Stimulated activated CD4-positive, alpha-beta T cell treated with anti-CD3 and anti-CD28 coated beads, Interleukin-15, amount 100 ng/mL, for 24 hours (primary cell): Measurements from ENCODE around the gene LDB3.
A peak's percentile ranks its signal among the peaks of the same experiment; 100 is the strongest.
"Not testable (repeated sequence)": the region's sequence is repeated elsewhere in the genome, so short reads cannot be mapped to it uniquely, and the experiment has no call there.

Experiments used
- DNase-seq: peaks from one replicate; pipeline ENCODE4 v3.0.0-alpha.2; 2020

The LDB3 gene

DNA sequence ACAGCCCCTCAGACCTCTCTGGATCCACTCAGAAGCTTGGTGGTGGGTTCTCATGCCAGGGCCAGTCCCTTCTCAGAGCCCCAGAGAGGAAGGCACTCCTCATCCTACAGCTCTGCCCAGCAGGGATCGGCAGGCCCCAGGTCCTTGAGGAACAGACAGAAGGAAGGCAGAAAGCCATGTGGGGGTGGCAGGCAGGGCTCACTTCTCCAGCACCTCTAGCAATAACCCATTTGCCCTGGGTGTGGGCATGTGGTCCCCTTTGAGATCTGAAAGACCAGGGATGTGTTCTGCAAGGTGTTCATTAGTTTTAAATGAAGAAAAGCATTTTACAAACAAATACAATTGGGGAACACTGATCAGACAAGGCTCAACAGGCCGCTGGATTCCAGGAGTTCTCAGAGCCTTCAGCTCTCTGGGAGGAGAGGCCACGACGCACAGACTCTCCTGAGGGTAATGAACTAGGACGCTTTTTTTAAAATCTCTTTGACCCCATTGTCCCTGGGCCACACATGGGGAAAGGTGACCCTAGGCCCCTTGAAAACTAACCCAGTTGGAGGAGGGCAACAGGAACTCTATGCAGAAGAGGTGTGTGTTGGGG is 40.6 kb downstream of the LDB3 start:
- no peak for DNase-seq

DNA sequence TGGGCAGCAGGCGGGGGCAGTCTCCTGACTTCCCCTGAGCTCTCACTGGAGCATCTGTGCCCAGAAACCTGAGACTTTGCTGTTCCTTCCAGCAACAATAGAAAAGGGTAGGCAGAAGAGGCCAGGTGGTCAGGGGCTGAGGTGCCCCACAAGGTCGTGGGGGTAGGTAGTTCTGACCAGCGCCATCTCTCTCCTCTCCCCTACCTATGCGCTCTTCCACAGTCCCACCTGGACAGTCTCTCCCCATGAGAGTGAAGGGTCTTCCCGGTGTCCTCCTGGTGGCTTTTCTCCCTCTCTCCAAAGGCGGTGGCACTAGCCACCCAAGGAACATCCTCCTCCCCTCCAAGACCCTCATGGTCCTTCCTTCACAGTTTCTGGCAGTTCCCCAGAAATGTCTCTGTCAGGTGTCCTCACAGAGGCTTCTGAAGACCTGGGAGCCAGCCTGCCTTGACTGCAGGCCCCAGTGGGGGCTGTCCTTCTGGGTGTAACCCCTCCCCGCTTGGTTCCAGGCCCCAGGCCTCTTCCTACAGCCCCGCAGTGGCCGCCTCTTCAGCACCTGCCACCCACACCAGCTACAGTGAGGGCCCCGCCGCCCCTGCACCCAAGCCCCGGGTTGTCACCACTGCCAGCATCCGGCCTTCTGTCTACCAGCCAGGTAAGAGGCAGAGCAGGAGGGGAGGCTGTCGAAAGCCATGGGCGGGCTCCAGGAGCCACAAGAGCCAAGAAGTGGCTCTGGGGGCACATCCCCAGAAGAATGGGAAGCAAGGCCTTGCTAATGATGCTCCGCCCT is 41.3 kb downstream of the LDB3 start:
- DNase-seq: no peak

DNA sequence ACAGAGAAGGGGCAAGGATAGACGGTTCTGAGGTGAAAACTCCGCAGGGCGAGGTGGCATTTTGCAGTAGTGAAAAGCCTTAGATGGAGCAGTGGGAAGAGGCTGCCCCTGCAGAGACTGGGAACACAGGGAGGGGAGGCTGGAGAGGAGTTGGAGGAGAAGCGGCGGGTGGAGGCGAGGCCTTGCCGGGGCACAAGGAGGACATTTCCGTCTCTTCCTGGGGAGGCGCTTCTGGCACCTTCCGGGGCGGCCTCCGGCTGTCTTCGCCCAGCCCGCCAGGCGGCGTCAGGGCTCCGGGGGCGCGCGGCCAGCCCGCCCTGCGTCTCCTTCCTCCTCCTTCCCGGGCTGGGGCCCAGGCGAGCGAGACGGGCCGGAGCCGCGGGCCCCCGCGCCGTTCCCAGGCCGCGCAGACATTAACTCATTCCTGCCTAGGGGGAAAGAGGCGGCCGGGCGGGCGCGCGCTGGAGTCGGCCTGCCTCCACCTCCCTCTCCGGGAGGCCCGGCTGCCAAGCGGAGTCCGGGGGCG is 42.7 kb downstream of the LDB3 start:
- DNase-seq: peak; percentile 87

DNA sequence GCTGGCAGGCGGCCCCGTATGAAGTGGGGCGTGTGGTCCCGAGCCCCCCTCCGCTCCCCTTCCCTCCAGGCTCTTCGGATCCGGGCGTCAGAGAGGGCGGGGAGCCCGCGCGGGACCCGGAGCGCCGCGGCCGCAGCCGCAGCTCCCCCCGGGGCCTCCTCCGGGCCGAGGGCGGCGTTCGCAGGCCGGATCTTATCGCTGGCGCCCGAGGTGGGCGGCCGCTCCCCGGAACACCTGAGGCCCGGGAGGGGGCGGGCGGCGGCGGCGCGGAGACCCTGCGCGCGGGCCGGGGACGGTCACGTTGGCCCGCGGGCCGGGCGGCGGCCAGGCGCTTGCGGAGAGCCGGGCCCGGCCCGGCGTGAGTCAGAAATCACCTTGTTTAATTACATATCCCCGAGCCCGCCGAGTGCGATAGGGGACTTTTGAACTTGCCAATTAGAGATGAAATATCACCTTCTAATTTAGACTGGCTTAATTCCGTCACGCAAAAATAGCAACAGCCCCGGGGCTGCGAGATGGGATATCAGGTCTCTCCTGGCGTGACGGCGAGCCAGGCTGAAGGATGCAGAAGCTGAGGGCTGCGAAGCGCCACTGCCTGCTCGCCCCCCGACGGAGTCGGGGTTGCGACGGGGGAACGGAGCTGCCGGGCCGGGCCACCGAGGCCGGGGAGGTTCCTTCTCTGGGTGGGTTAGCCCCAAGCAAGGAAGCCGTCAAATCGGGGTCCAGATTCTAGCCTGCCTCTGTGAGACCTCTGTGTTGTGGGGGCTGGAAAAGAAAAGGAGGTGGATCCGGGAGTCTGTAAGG is 43.4 kb downstream of the LDB3 start:
- DNase-seq: peak; percentile 68

DNA sequence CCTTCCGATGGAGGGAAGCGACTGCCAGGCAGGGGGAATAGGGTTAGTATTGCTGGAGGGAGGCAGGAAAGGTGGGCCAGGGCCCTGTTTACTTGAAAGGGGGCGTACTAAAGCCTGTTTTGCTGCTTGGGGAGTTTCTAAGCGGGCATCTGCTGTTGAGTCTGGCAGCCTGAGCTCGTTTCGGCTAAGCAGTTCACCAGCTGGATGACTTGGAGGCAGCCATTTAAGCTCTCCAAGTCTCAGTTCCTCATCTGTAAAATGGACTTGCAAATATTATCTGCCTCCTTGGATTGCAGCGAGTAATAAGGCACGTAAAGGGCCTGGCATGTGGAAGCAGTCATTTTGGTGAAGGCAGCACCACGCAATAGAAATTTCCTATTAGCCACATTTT is 44.0 kb downstream of the LDB3 start:
- DNase-seq: no peak

DNA sequence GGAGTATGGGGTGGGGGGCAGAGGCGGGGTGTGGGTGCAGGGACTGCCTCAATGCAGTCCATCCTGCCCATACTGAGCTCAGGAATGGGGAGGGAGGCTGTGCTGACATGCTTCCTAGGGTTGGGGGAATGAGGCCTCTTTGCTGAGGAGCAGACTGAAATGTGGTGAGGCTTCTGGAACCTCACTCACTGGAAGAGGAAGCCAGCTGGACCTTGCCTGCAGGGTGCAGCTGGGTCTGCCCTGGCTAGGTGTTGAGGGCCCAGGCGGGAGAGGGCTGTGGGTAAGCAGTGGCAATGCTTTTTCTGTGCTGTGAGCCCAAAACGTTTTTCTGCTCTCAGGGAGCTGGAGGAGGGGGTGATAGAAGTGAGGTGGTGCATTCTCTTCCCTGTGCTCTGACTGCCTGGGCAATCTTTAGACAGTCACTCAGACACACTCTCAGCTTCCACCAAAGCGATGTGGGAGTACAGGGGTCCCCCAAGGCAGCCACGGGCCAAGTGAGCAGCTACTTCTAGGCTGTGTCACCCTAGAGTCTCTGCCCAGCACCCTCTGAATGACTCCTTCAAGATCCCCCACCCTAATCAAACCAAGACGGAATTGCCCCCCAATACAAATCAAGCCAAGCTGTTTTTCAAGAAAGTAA is 47.0 kb downstream of the LDB3 start:
- no peak for DNase-seq

DNA sequence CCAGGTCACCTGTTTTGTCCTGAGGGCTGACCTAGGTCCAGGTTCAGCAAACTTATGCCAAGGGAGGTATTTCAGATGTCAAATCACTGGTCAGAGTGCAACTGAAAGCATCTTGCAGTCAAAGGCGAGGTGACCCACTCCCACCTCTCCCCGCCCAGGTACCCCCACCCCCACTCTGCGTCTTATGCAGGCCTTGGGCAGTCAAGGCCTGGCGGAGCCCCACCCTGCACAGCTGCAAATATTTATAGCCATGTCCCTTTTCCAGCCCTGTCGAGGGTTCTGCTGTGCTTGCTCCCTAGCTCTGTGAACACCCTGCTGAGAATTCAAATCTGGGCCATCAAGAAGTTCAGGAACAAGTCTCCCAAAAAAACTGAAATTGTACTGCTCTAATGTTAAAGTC is 47.5 kb downstream of the LDB3 start:
- no peak for DNase-seq

DNA sequence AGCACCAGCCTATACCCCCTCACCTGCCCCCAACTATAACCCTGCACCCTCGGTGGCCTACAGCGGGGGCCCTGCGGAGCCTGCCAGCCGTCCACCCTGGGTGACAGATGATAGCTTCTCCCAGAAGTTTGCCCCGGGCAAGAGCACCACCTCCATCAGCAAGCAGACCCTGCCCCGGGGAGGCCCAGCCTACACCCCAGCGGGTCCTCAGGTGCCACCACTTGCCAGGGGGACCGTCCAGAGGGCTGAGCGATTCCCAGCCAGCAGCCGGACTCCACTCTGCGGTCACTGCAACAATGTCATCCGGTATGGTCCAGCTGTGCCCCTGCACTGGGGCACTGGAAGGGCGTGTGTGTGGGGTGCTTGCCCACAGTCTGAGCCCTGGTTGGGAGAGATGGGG is 48.2 kb downstream of the LDB3 start:
- no peak for DNase-seq

DNA sequence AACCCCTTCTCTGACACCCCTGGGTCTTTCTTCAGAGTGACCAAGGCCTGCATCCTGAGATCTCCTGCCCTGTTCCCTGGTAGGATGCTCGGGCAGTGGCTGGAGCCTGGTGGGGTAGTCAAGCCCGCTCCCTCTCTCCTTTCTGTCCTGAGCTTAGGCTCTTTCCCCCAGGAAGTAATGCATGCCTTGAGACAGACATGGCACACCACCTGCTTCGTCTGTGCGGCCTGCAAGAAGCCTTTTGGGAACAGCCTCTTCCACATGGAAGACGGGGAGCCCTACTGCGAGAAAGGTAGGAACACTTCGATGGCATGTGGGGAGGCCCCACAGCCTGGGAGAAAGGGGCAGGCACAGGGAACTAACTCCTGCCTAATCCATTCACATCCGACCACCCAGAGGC is 50.2 kb downstream of the LDB3 start:
- no peak for DNase-seq

DNA sequence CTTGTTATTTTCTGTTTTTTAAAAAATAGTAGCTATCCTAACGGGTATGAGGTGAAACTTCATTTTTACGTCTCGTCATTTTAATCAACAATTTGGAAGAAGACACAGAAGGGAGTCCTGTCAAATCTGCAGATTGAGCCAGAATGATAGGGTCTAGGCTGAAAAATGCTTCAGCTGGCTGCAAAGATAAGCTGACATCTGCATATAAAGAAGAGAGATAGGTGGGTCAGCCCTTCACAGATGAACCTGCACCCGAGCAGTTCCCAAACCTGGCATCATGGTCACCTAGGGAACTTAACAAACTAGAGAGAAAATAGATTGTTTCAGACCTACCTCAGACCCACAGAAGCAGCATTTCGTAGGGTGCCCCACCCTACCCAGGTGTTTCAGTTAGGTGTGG is 52.9 kb downstream of the LDB3 start:
- no peak for DNase-seq

DNA sequence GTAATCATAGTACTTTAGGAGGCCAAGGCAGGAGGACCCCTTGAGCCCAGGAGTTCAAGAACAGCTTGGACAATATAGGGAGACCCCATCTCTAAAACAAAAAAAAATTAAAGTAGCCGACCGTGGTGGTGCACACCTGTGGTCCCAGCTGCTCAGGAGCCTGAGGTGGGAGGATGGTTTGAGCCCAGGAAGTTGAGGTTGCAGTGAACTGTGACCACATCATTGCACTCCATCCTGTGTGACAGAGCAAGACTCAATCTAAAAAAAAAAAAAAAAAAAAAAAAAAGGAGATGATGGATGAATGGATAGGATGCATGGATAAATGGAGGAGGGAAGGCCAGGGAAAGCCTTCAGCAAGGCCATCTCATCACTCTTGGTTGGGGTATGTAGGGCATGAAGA is 54.7 kb downstream of the LDB3 start:
- DNase-seq: no peak

DNA sequence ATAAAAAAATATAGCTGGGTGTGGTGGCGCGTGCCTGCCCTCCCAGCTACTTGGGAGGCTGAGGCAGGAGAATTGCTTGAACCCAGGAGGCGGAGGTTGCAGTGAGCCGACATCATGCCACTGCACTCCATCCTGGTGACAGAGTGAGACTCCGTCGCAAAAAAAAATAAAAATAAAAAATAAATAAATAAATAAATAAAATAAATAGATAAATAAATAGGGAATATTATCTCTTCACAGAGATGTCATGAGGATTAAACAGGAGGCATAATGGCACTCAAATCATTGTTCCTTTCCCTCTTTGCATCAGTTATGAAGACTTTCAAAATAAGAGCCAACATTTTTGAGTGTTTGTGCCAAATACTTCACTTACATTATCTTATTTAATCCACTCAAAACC is 56.1 kb downstream of the LDB3 start:
- DNase-seq: no peak

DNA sequence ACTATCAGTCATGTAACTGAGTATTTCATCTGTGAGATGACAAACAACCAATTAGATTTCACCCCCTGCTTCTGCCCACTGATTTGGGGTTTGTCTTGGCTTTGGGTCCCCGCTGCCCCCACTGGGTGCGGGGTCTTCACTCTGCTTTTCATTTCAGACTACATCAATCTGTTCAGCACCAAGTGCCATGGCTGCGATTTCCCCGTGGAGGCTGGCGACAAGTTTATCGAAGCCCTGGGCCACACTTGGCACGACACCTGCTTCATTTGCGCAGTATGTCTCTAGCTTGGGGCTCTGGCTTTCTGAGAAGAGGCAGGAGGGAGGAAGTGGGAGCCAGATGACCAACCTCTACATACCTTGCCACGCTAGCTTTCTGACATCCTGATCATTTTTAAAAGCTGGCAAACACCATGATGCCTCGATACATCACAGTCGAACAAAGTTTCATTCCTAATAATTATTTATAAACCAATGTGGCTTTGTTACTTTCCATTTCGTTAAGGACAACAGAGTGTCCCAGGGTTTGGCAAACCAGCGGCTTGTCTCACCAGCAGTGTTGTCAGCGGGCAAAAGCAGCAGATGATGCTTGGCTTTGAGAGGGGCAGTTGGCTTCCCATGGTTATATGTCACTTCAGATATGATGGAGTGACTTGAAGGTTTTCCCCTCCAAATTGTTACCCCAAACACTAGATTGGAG is 57.8 kb downstream of the LDB3 start:
- no peak for DNase-seq

DNA sequence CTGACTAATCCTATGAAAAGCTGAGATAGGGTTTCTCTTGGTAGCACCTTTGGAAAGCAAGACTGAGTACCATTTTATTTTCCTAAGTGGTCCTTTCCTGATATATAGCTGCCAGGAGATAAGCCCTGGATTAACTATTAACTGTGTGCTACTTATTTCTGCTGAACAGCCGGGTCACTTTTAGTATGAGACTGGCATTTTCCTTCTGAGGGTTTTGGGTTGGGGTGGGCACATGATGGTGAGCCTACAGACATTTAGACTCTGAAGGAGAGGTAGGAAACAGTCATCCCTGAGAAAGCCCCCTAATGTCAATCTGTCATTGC is 58.3 kb downstream of the LDB3 start:
- no peak for DNase-seq

DNA sequence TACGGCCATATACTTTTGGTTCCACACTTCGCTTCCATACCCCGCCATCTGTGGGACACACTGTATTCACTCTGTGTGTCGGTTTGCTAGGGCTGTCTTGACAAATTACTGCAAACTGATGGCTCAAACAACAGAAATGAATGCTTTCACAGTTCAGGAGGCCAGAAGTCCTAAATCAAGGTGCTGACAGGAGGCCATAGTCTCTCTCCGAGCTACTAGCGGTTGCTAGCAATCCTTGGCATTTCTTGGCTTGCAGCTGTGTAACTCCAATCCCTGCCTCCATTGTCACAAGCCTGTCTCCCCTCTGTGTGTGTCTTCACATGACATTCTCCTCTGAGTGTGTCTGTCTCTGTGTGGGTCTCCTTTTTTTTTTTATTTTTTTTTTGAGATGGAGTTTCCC is 59.2 kb downstream of the LDB3 start:
- DNase-seq: no peak

DNA sequence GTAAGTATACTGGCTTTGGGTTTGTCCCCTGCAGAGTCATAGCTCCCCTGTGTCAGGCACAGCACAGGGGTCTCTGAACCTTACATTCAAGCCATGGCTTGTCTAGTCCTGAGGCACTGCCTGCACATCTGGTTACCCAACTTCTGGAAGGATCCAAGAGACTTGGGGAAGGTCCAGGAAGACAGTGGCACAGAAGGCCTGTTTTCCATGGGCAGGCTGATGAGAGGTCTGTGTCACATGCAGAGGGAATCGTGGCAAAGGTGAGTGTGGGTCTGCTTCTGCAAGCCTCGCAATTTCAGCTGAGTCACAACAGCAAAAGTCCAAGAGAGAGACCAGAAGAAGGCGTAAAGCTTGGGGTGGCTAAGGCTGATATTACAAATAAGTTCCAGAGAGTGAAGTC is 59.7 kb downstream of the LDB3 start:
- no peak for DNase-seq

DNA sequence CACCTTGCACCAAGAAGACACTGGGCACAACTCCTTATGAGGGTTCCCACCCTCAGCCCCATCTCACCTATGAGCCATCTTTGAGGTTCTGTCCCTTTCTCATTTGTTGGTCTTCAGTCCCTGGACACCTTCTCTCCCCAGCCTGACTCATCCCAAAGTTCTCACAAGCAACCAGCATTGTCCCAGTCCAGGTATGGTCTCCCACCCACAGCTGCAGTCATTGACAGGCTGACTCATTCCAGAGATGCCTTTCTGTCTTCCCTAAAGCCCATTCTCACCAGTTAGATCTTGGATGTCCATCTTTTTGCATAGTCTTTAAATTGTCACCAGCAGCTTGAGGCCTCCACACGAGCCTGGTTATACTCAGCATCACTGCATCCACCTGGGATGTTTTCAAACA is 61.4 kb downstream of the LDB3 start:
- no peak for DNase-seq

DNA sequence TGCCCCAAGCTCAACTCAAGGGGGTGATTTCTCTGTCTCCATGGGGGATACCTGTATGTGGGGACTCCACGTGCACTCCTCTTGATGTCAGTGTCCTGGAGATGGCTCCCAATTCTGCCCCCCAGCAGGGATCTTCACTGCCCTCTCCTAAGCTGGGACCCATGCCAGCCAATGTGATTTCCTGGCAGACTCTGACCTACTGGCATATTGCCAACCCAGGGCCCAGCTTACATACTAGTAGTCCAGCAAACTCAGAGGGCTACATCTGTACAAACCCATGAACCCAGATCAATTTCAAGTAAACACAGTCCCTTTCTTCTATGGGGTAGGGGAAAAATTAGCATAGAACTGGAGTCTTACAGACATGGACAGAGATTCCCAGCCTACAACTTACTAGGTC is 61.9 kb downstream of the LDB3 start:
- no peak for DNase-seq

DNA sequence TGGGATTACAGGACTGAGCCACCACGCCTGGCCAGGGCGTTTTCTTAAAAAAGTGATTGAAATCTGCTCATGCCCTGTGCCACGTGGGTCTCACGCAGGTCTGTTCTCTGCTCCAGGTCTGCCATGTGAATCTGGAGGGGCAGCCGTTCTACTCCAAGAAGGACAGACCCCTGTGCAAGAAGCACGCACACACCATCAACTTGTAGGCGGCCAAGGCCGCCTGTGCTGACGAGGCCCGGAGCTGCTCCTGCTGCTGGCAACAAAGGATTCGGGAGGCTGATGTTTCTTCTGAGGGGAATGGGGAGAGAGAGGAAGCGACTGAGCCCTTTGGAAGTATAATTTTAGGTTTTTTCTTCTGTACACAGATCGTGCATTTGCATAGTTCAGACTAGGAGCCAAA is 64.5 kb downstream of the LDB3 start:
- DNase-seq: no peak

DNA sequence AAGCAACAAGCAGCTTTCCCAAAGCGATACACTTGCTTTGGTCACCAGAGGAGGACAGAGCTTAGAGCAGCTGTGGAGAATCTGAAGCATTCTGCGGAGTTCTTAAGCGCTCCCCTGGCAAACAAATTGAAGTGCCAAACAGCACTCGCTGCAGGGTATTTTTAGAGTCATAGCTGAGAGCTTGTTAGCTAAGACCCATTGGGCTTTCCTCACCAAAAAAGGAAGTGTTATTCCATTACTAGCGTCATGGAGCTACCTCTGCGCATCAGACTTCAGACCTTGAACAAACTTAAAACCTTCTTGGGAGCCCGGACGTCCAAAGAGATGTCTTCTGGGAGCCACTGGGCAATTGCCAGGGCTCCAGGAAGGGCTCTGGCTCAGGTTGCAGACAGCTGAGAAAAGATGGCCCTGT is 65.0 kb downstream of the LDB3 start:
- DNase-seq: no peak

DNA sequence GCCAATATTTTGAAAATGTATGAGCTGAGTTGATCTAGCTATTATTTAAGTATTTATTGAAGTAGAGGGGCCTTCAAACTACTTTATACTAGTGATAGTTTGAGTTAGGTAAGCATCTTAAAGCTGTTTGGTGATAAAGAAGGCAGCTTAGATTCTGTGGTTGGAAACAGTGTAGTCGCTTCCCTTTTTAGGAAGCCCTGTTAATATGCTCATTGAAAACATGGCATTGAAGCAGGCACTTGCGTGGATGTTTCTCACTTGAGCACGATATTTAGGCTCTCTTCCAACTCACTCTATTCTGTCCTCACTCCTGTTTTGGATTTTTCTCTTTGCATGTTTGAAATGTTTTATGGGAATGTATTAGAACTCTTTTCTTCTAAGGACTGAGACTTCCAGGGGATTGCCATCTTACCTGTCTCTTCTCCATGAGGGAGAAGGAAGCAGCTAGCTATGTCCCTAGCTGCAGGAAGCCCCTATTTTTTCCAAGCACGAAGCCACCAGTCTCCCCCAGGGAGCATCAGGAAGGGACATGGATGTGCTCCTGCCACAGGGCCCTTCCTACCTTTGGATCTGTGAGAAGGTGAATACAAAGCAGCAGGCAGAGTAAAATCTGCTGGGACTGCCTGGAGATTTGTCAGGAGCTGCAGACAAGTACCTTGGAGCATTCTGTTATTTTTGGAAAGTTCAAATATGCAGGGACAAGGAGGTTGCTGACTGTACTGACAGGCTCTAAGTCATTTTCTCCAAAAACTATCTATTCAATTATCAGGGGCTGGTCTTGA is 66.1 kb downstream of the LDB3 start:
- no peak for DNase-seq

DNA sequence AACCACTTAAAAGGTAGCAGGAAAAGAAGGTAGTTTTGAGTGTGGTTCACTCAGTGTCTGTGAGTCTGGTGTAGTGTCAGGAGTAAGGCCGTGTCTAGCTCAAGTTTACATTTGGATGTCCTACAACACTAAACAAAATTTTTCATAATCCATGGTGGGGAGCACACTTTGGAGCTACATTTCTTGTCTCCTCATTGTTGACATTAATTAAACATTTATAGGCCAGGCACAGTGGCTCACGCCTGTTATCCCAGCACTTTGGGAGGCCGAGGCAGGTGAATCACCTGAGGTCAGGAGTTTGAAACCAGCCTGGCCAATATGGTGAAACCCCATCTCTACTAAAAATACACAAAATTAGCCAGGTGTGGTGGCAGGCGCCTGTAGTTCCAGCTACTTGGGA is 67.0 kb downstream of the LDB3 start:
- not testable (repeated sequence) for DNase-seq
